Fibroblast of lung (primary cell): ENCODE results near the gene POLG. TPM values are rescaled to one million over a fixed set of nuclear protein-coding genes. Genes with fewer than 3 reads are reported as not detected.

Experiments used
- DNase-seq, 2 donors: peaks; one replicate each; pipeline versions ENCODE4 v3.0.0 to v3.0.0-alpha.2; 2010; ENCODE audit warnings: low read depth in 2 of 2
- H2AFZ ChIP-seq: 2 replicates; pipeline ENCODE4 v1.5.1; 2012; ENCODE audit warnings: low read length, control low read depth, inconsistent platforms
- H3K27ac ChIP-seq: 2 replicates; pipeline ENCODE4 v1.5.1; 2011; ENCODE audit warnings: low read length, control low read depth; ENCODE audit not compliant: insufficient read depth
- H3K27me3 ChIP-seq: 2 replicates; pipeline ENCODE4 v1.5.1; 2011; ENCODE audit warnings: mild to moderate bottlenecking, low read length; ENCODE audit not compliant: control insufficient read depth, insufficient read depth
- H3K36me3 ChIP-seq: 2 replicates; pipeline ENCODE4 v1.5.1; 2011; ENCODE audit warnings: low read length; ENCODE audit not compliant: control insufficient read depth, insufficient read depth
- H3K4me1 ChIP-seq: 2 replicates; pipeline ENCODE4 v1.5.1; 2011; ENCODE audit warnings: low read length; ENCODE audit not compliant: control insufficient read depth, insufficient read depth; ENCODE audit errors: extremely low read depth
- H3K4me2 ChIP-seq: 2 replicates; pipeline ENCODE4 v1.5.1; 2011; ENCODE audit warnings: low read length, control low read depth; ENCODE audit not compliant: insufficient read depth; ENCODE audit errors: extremely low read depth
- H3K4me3 ChIP-seq, 4 experiments: fragments of 200-600 bp in 1 of 4; sonication (generic) in 1 of 4; replicated peaks in 1 of 4; 2 replicates each; pipeline ENCODE4 v1.5.1; 2011 to 2016; ENCODE audit warnings: low read length in 4 of 4, low read depth in 3 of 4, mild to moderate bottlenecking in 3 of 4, control low read depth in 2 of 4, inconsistent platforms in 1 of 4, mixed read lengths in 1 of 4; ENCODE audit not compliant: insufficient read depth in 1 of 4; ENCODE audit errors: control extremely low read depth in 1 of 4
- H3K79me2 ChIP-seq: 2 replicates; pipeline ENCODE4 v1.5.1; 2012; ENCODE audit warnings: mild to moderate bottlenecking, low read length, inconsistent platforms; ENCODE audit not compliant: control insufficient read depth, insufficient read depth
- H3K9ac ChIP-seq: 2 replicates; pipeline ENCODE4 v1.5.1; 2011; ENCODE audit warnings: mild to moderate bottlenecking, low read length, control low read depth; ENCODE audit not compliant: insufficient read depth
- H3K9me3 ChIP-seq: 2 replicates; pipeline ENCODE4 v1.5.1; 2012; ENCODE audit warnings: low read depth, low read length; ENCODE audit not compliant: control insufficient read depth, insufficient read depth
- H4K20me1 ChIP-seq: 2 replicates; pipeline ENCODE4 v1.5.1; 2011; ENCODE audit warnings: low read length; ENCODE audit not compliant: control insufficient read depth, insufficient read depth; ENCODE audit errors: extremely low read depth
- EZH2 ChIP-seq: IDR thresholded peaks from 2 replicates; pipeline ENCODE4 v1.5.1; 2012; ENCODE audit warnings: low read length, control low read depth, mild to moderate bottlenecking; ENCODE audit errors: missing control alignments
- polyA plus RNA-seq, 2 donors: library from polyadenylated mRNA; depleted of rRNA in 1 of 2; stranded (reverse) in 1 of 2; unstranded in 1 of 2; fragments of >200 nt; gene quantifications; 2 replicates each; pipeline ENCODE4 v1.2.1, GENCODE V29; 2011 to 2012; ENCODE audit warnings: missing spikeins in 1 of 2
- total RNA-seq: library from RNA; depleted of rRNA; stranded (reverse); fragments of >200 nt; gene quantifications from 2 replicates; pipeline ENCODE4 v1.2.1, GENCODE V29; 2014
- TF ChIP-seq, protein P1 (sequence below), 2 donors: IDR thresholded peaks in 1 of 2; conservative IDR thresholded peaks in 1 of 2; 1 replicate in 1 of 2; 2 replicates in 1 of 2; pipeline ENCODE4 v1.5.1; 2011 to 2012; ENCODE audit warnings: low read length in 2 of 2, control low read depth in 1 of 2, inconsistent platforms in 1 of 2, low read depth in 1 of 2, mild to moderate bottlenecking in 1 of 2

POLG gene
- total and polyA plus RNA-seq, 2 donors (not counting 1 experiment from before 2014, with no cell fraction given), result 20.4 to 61.3 TPM

DNA sequence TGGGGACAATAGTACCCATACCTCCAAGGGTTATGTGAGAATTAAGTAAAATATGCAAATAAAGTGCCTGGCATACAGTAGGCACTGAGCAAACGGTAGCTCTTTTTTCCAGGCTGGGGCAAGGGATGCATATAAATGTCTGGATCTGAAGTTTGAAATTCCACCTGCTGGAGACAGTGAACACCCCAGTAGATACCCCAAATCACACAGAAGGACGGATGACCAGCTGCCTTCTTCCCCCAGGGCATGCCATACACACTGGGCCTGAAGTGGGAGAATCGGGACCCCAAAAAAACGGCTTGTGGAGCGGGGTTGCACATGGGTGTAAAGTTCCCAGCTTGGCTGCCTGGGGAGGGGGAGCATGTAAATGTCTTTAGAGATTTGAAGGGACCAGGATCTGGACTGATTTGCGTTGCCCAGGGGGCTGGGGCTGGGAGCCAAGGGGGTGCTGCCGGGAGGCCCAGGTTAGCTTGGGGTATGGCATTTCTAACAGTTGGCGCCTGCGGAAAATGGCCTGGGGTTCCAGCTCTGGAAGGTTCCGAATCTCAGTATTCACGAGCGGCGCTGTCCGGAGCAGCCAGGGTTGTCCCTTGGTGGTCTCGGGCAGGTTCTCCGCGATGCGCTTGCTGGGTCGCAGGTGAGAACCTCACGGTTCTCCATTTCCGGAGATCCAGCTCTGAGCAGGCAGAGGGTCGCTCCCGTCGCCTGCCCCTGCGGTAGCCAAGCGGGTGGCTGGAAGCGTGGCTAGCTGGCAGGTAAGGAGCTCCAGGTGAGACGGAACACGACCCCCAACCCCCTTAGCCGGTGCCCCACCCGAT, 42.6 kb upstream of the POLG start:
- no peaks in the 10 kb centered on the region for H3K36me3 ChIP-seq
- no peaks in the 10 kb centered on the region for H3K9me3 ChIP-seq
- no peaks in the 10 kb centered on the region for H3K4me1 ChIP-seq
- no peaks in the 10 kb centered on the region for H4K20me1 ChIP-seq
- H3K27me3 ChIP-seq, result peaks cover 67% of the 10 kb centered on the region
- no peak overlapping the region for H3K9ac ChIP-seq
- no peak overlapping the region for H3K4me2 ChIP-seq
- H3K79me2 ChIP-seq, result no peaks in the 10 kb centered on the region
- peak; percentile 61 for TF ChIP-seq EZH2
- TF ChIP-seq, protein P1, sequence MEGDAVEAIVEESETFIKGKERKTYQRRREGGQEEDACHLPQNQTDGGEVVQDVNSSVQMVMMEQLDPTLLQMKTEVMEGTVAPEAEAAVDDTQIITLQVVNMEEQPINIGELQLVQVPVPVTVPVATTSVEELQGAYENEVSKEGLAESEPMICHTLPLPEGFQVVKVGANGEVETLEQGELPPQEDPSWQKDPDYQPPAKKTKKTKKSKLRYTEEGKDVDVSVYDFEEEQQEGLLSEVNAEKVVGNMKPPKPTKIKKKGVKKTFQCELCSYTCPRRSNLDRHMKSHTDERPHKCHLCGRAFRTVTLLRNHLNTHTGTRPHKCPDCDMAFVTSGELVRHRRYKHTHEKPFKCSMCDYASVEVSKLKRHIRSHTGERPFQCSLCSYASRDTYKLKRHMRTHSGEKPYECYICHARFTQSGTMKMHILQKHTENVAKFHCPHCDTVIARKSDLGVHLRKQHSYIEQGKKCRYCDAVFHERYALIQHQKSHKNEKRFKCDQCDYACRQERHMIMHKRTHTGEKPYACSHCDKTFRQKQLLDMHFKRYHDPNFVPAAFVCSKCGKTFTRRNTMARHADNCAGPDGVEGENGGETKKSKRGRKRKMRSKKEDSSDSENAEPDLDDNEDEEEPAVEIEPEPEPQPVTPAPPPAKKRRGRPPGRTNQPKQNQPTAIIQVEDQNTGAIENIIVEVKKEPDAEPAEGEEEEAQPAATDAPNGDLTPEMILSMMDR (conservative IDR thresholded peaks at IDR 0.05 in 1 of 2, IDR thresholded peaks at IDR 0.05 in 1 of 2; ENCODE audit: low read depth in 1 of 2, low read length in 2 of 2), result no peak
- H3K4me3 ChIP-seq, result no peak overlapping the region
- H3K27ac ChIP-seq, result no peak overlapping the region
- DNase-seq, result no peak
- no peak overlapping the region for H2AFZ ChIP-seq

- H3K9me3 ChIP-seq, result no peaks in the 10 kb centered on the region
- no peak overlapping the region for H2AFZ ChIP-seq
- DNase-seq, result no peak
- H3K27ac ChIP-seq, result no peak overlapping the region
- H3K27me3 ChIP-seq, result peaks cover 75% of the 10 kb centered on the region
- no peaks in the 10 kb centered on the region for H3K36me3 ChIP-seq
- H4K20me1 ChIP-seq, result no peaks in the 10 kb centered on the region
- no peaks in the 10 kb centered on the region for H3K4me1 ChIP-seq
- H3K4me3 ChIP-seq, result no peak overlapping the region
- TF ChIP-seq, protein P1 (conservative IDR thresholded peaks at IDR 0.05 in 1 of 2, IDR thresholded peaks at IDR 0.05 in 1 of 2; ENCODE audit: low read depth in 1 of 2, low read length in 2 of 2), result no peak
- no peak for TF ChIP-seq EZH2
- H3K9ac ChIP-seq, result no peak overlapping the region
- H3K4me2 ChIP-seq, result no peak overlapping the region
- H3K79me2 ChIP-seq, result no peaks in the 10 kb centered on the region
These were observed 41.8 kb upstream of the POLG start for GRCh38 chr15:89376388-89376787.

GRCh38 chr15:89375093-89376005, 40.7 kb upstream of the POLG start:
- TF ChIP-seq EZH2, result no peak
- Histone ChIP-seq H3K9ac (no peak overlapping the region), H4K20me1 (no peaks in the 10 kb centered on the region), H3K27me3 (peaks cover 81% of the 10 kb centered on the region), H3K27ac (no peak overlapping the region), H3K36me3 (no peaks in the 10 kb centered on the region), H3K9me3 (no peaks in the 10 kb centered on the region), H3K4me2 (no peak overlapping the region), H2AFZ (no peak overlapping the region), H3K4me3 (no peak overlapping the region), H3K4me1 (no peaks in the 10 kb centered on the region), H3K79me2 (no peaks in the 10 kb centered on the region)
- no peak for DNase-seq
